ENCODE results near the gene NFE2L2. TPM values are rescaled to one million over a fixed set of nuclear protein-coding genes. Genes with fewer than 3 reads are reported as not detected.
A peak's percentile ranks its signal among the peaks of the same experiment; 100 is the strongest.
"Not testable (repeated sequence)": the region's sequence is repeated elsewhere in the genome, so short reads cannot be mapped to it uniquely, and the experiment has no call there.

NFE2L2 gene
- 10 to 100 TPM; 51.3 to 52.0 TPM for total RNA-seq

DNA sequence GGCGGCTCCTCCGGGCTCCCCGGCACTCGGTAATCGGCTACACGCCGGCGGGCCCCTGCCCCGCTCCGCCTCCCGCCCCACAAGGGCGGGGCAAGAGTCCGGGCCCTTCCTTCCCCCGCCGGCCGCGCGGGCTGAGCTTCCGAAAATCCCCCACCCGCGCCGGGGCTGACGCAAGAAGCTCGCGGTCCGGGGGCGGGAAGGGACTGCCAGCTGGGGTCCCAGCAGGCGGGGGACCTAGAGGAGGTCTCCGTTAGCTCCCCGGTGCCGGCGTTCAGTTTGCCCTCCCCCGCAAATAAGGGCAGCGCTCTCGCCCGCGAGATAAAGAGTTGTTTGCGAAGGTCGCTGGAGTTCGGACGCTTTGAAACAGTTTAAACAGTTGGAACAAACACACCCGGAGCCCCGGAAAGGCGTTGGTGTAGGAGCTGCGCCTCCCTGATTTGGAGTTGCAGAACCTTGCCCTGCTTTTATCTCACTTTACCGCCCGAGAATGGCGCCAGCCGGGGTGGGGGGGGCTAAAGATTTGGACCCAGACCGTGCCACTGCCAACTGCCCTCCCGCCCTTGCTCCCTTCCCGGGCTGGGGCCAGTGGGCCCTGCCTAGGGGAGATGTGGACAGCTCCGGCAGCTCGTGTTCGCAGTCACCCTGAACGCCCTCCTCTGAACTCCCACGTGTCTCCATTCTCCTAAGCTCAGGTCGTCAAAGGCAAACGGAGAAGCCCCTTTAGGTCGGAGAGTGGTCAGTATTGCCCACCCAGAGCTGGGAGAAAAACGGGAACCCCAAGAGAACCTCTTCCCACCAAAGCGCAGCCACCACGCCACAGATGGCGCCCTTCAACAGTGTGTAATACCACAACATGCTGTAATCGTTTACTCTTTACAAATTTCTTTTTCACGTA, at the start of gene NFE2L2:
Gene NFE2L2, minus strand, starts transcription at position 35 of the 895 bp plus-strand sequence. CDS start 151 bp downstream, outside the sequence.
- no peaks in the 10 kb centered on the region for H3K9me3 Mint-ChIP-seq
- peak within 1 kb of the TSS; percentile 99 for H3K27ac Mint-ChIP-seq
- ChIA-PET CTCF (interaction anchor here (0.7 to 6.1 kb wide), 24 partner anchors 8 to 1263 kb away, joined by 3 to 65 read pairs (median 7); partner anchors contain the start of genes AGPS, HNRNPA3 and LNPK), POLR2A (interaction anchor here (0.6 to 4.6 kb wide), 27 partner anchors 12 to 133 kb away, joined by 3 to 101 read pairs (median 6); partner anchors contain the start of gene HNRNPA3)
- peaks cover 17% of the 10 kb centered on the region for H3K36me3 Mint-ChIP-seq
- H3K4me3 Mint-ChIP-seq = peak within 1 kb of the TSS; percentile 90
- H3K4me1 Mint-ChIP-seq (ENCODE audit: low read depth) = peaks cover 48% of the 10 kb centered on the region
- no peaks in the 10 kb centered on the region for H3K27me3 Mint-ChIP-seq
- DNase-seq = peak; percentile 96
- intact Hi-C loops (cut with micrococcal nuclease) = loop anchor here (2.0 to 10.0 kb wide), 3 partner anchors 127 to 330 kb away; partner anchors contain the start of gene AGPS

- H3K4me1 Mint-ChIP-seq (ENCODE audit: low read depth) = peaks cover 15% of the 10 kb centered on the region
- H3K36me3 Mint-ChIP-seq = no peaks in the 10 kb centered on the region
- H3K4me3 Mint-ChIP-seq = no peak overlapping the region
- H3K9me3 Mint-ChIP-seq = peaks cover 3% of the 10 kb centered on the region
- H3K27ac Mint-ChIP-seq = no peak overlapping the region
- POLR2A ChIA-PET = no interaction called here
- no peaks in the 10 kb centered on the region for H3K27me3 Mint-ChIP-seq
- intact Hi-C loops (cut with micrococcal nuclease) = no loop called here
- no peak for DNase-seq
- CTCF ChIA-PET = interaction anchor here (2.0 to 2.4 kb wide), 2 partner anchors 149 to 153 kb away, joined by 5 to 6 read pairs; no protein-coding TSS in a partner anchor
Observed at GRCh38 chr2:177314194-177314593, 49.7 kb upstream of the NFE2L2 start.

- intact Hi-C loops (cut with micrococcal nuclease) = no loop called here
- Mint-ChIP-seq H3K27me3 (no peaks in the 10 kb centered on the region), H3K27ac (no peak overlapping the region), H3K36me3 (no peaks in the 10 kb centered on the region), H3K4me3 (no peak overlapping the region), H3K4me1 (ENCODE audit: low read depth) (peaks cover 17% of the 10 kb centered on the region), H3K9me3 (peaks cover 3% of the 10 kb centered on the region)
- no peak for DNase-seq
- POLR2A ChIA-PET = no interaction called here
- CTCF ChIA-PET = interaction anchor here (1.6 to 2.4 kb wide), 2 partner anchors 149 to 152 kb away, joined by 6 read pairs; no protein-coding TSS in a partner anchor
Observed at GRCh38 chr2:177313162-177313781, 48.7 kb upstream of the NFE2L2 start.

DNA sequence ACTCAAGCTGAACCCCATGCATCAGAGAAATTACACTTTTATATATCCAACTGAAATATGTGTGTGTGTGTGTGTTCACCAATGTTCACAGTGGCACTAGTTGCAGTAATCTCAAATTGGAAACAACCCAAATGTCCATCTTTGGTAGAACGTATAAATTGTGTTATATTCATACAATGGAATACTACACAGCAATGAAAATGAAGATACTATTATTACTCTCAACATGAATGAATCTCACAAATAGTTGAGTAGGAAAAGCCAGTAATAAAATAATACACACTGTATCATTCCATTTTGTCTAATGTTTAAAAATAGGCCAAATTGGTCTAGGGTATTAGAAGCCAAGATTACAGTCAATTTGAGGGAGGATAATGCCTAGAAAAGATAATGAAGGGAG, 48.0 kb upstream of the NFE2L2 start:
- ChIA-PET CTCF (interaction anchor here (1.6 to 2.4 kb wide), 2 partner anchors 148 to 151 kb away, joined by 6 read pairs; no protein-coding TSS in a partner anchor), POLR2A (no interaction called here)
- H3K36me3 Mint-ChIP-seq = no peaks in the 10 kb centered on the region
- no peak for DNase-seq
- no peaks in the 10 kb centered on the region for H3K27me3 Mint-ChIP-seq
- H3K9me3 Mint-ChIP-seq = peaks cover 3% of the 10 kb centered on the region
- no peak overlapping the region for H3K4me3 Mint-ChIP-seq
- H3K27ac Mint-ChIP-seq = no peak overlapping the region
- peaks cover 17% of the 10 kb centered on the region for H3K4me1 Mint-ChIP-seq (ENCODE audit: low read depth)
- intact Hi-C loops (cut with micrococcal nuclease) = no loop called here

DNA sequence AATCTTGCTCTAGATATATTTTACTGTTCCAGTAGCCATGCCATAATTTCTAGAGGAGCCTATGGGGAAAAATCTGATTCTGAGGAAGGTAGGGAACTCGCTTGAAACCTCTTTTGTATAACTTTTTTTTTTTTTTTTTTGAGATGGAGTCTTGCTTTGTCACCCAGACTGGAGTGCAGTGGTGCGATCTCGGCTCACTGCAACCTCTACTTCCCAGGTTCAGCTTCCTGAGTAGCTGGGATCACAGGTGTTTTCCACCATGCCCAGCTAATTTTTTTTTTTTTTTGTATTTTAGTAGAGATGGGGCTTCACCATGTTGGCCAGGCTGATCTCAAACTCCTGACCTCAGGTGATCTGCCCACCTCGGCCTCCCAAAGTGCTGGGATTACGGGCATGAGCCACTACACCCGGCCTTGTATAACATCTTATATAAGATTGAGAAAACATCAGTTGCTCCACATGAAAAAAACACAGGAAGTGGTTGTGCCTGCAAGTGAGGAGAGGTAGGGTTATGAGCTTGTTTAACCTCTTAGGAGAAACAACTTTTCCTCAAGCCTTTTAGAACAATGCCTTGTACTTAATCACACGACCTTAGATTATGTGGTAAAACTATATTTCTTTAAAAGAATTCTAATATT, 45.3 kb upstream of the NFE2L2 start:
- CTCF ChIA-PET = interaction anchor here (0.9 to 2.5 kb wide), 3 partner anchors 13 to 145 kb away, joined by 4 to 8 read pairs (median 5); no protein-coding TSS in a partner anchor
- POLR2A ChIA-PET = interaction anchor here (0.9 kb wide), 1 partner anchor 95 kb away, joined by 5 read pairs; no protein-coding TSS in a partner anchor
- intact Hi-C loops (cut with micrococcal nuclease) = loop anchor here (2.0 kb wide), 1 partner anchor 23 kb away; no protein-coding TSS in a partner anchor
- H3K27me3 Mint-ChIP-seq, DNase-seq, H3K27ac Mint-ChIP-seq, H3K4me3 Mint-ChIP-seq, H3K36me3 Mint-ChIP-seq, H3K9me3 Mint-ChIP-seq: not testable (repeated sequence)
- peaks cover 17% of the 10 kb centered on the region for H3K4me1 Mint-ChIP-seq (ENCODE audit: low read depth)

- Mint-ChIP-seq H3K4me1 (ENCODE audit: low read depth) (peaks cover 17% of the 10 kb centered on the region), H3K4me3 (no peak overlapping the region), H3K27me3 (no peaks in the 10 kb centered on the region), H3K9me3 (no peaks in the 10 kb centered on the region), H3K27ac (no peak overlapping the region), H3K36me3 (no peaks in the 10 kb centered on the region)
- POLR2A ChIA-PET = no interaction called here
- intact Hi-C loops (cut with micrococcal nuclease) = no loop called here
- CTCF ChIA-PET = interaction anchor here (0.6 to 1.3 kb wide), 4 partner anchors 29 to 143 kb away, joined by 3 read pairs; no protein-coding TSS in a partner anchor
- DNase-seq = no peak
Observed at GRCh38 chr2:177306550-177306949, 42.0 kb upstream of the NFE2L2 start.

- H3K27ac Mint-ChIP-seq = no peak overlapping the region
- ChIA-PET CTCF (interaction anchor here (1.4 kb wide), 1 partner anchor 139 kb away, joined by 3 read pairs; no protein-coding TSS in a partner anchor), POLR2A (no interaction called here)
- H3K9me3 Mint-ChIP-seq = no peaks in the 10 kb centered on the region
- no peak overlapping the region for H3K4me3 Mint-ChIP-seq
- H3K36me3 Mint-ChIP-seq = no peaks in the 10 kb centered on the region
- DNase-seq = no peak
- H3K27me3 Mint-ChIP-seq = no peaks in the 10 kb centered on the region
- intact Hi-C loops (cut with micrococcal nuclease) = no loop called here
- H3K4me1 Mint-ChIP-seq (ENCODE audit: low read depth) = no peaks in the 10 kb centered on the region
Observed at GRCh38 chr2:177303939-177304338, 39.4 kb upstream of the NFE2L2 start.

DNA sequence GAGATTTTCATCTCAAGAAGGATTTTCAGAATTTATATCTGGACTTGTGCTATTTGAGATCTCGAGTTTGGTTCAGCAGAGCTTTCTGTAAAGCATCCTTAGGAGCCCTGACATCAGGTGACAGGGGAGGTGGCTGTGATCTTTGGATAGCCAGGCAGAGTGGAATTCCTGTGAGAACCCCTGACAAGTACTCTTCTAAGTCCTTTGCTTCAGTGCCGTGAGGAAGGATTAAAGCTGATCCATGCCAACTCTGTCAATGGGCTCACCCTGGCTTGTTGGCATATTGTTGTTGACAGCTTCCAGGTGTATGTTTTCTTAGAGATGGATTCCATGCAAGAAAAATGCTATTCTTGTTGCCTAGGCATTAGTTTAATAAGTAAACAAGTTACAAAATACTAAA, 38.0 kb upstream of the NFE2L2 start:
- Mint-ChIP-seq H3K27me3 (no peaks in the 10 kb centered on the region), H3K9me3 (no peaks in the 10 kb centered on the region), H3K4me3 (no peak overlapping the region), H3K36me3 (no peaks in the 10 kb centered on the region), H3K27ac (no peak overlapping the region), H3K4me1 (ENCODE audit: low read depth) (no peaks in the 10 kb centered on the region)
- ChIA-PET POLR2A (no interaction called here), CTCF (no interaction called here)
- DNase-seq = no peak
- intact Hi-C loops (cut with micrococcal nuclease) = no loop called here

DNA sequence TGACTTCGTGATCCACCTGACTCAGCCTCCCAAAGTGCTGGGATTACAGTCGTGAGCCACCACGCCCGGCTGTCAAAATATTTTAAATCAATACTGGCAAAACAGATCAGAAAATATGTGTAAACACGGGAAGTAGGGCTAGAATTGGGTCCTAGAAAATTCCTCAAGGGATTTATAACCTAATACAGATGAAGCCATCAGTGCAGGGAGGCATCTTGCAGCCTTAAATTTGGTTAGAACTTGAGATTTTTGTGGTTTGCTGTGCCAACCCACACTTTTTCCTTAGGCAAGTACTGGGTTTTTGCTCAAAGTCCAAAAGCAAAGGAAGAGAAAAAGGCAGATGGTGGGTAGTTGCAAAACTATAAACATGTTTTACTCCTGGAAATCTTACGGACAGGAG, 33.7 kb upstream of the NFE2L2 start:
- no peaks in the 10 kb centered on the region for H3K36me3 Mint-ChIP-seq
- DNase-seq = no peak
- CTCF ChIA-PET = interaction anchor here (0.6 kb wide), 1 partner anchor 101 kb away, joined by 3 read pairs; no protein-coding TSS in a partner anchor
- H3K4me3 Mint-ChIP-seq = no peak overlapping the region
- no peak overlapping the region for H3K27ac Mint-ChIP-seq
- H3K9me3 Mint-ChIP-seq = no peaks in the 10 kb centered on the region
- POLR2A ChIA-PET = no interaction called here
- H3K27me3 Mint-ChIP-seq = no peaks in the 10 kb centered on the region
- intact Hi-C loops (cut with micrococcal nuclease) = no loop called here
- H3K4me1 Mint-ChIP-seq (ENCODE audit: low read depth) = peaks cover 7% of the 10 kb centered on the region

- intact Hi-C loops (cut with micrococcal nuclease) = loop anchor here (1.0 kb wide), 2 partner anchors 33 to 132 kb away; no protein-coding TSS in a partner anchor
- peaks cover 22% of the 10 kb centered on the region for H3K4me1 Mint-ChIP-seq (ENCODE audit: low read depth)
- no peak for DNase-seq
- no peak overlapping the region for H3K4me3 Mint-ChIP-seq
- H3K9me3 Mint-ChIP-seq = no peaks in the 10 kb centered on the region
- H3K27ac Mint-ChIP-seq = no peak overlapping the region
- ChIA-PET CTCF (interaction anchor here (0.6 to 6.0 kb wide), 20 partner anchors 9 to 282 kb away, joined by 3 to 99 read pairs (median 4); partner anchors contain the start of gene NFE2L2), POLR2A (interaction anchor here (1.6 kb wide), 1 partner anchor 32 kb away, joined by 8 read pairs; the partner anchor contains the start of gene NFE2L2)
- no peaks in the 10 kb centered on the region for H3K36me3 Mint-ChIP-seq
- H3K27me3 Mint-ChIP-seq = no peaks in the 10 kb centered on the region
Observed at GRCh38 chr2:177296040-177296439, 31.5 kb upstream of the NFE2L2 start.

DNA sequence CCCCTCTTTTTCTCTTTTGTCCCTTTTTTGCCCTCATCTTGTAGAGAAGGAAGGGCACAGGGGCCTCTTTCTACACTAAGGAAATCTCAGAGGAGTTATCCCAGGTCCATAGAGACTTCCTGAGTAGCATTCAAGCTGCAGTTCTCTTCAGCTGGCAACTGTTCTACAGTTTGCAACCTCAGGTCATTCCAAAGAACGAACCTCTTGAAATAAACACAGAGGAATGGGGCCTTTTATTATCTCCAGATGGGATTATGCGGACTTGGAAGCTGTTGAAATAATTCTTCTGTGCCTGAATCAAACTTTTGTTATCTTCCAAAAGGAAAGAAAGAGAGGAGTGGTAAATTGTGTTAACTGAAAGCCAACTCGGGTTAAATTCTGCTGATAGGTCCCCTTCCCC, 31.0 kb upstream of the NFE2L2 start:
- ChIA-PET POLR2A (interaction anchor here (1.6 kb wide), 1 partner anchor 32 kb away, joined by 8 read pairs; the partner anchor contains the start of gene NFE2L2), CTCF (interaction anchor here (0.6 to 6.0 kb wide), 17 partner anchors 10 to 281 kb away, joined by 3 to 99 read pairs (median 4); partner anchors contain the start of gene NFE2L2)
- intact Hi-C loops (cut with micrococcal nuclease) = no loop called here
- Mint-ChIP-seq H3K27me3 (no peaks in the 10 kb centered on the region), H3K36me3 (no peaks in the 10 kb centered on the region), H3K4me1 (ENCODE audit: low read depth) (peaks cover 24% of the 10 kb centered on the region), H3K4me3 (no peak overlapping the region), H3K9me3 (no peaks in the 10 kb centered on the region), H3K27ac (no peak overlapping the region)
- DNase-seq = no peak
